RWPE1 (cell line): Measurements from ENCODE around the gene TMEM132C.

Experiments used
- CTCF ChIA-PET: fragments of 350-600 bp; sonication (Branson Sonifier 250); formaldehyde crosslinking; extraction: SDS; loops from one replicate; lab custom pipeline; 2021; lab: Yijun Ruan, JAX
- POLR2A ChIA-PET: fragments of 400-600 bp; formaldehyde crosslinking; extraction: SDS; loops from one replicate; lab custom pipeline; 2020; ENCODE audit warnings: antibody characterized with exemption; ENCODE audit not compliant: low non-redundant PET; lab: Yijun Ruan, JAX
- DNase-seq: peaks from one replicate; pipeline ENCODE4 v3.0.0; 2012; ENCODE audit warnings: low spot score
- H3K27ac ChIP-seq: fragments of 450-650 bp; 2 replicates; pipeline ENCODE4 v1.5.1; 2017
- TF ChIP-seq, protein P1 (sequence below): fragments of 450-650 bp; conservative IDR thresholded peaks from 2 replicates; pipeline ENCODE4 v1.5.1; 2017; ENCODE audit warnings: low read depth, mild to moderate bottlenecking

The TMEM132C gene

DNA sequence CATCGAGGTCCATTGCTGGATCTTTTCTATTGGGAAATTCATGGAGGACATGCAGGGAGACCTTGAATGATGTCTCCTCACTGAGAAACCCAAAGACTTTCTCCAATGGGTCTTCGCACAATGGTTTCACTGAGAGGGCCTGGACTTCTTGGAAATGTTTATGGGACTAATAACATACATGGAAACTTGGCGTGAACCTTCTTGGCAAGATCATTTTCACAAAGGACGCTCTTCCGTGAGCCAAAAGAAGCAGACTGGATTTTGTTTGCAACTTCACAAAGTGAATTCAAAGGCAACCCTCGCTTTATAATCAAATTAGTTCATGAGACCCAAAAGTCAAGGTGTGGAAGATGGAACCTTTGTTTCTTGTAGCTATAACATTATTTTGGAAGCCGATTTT lies 154.4 kb downstream of the TMEM132C start:
- ChIA-PET POLR2A (no interaction called here), CTCF (no interaction called here)
- TF ChIP-seq, protein P1, sequence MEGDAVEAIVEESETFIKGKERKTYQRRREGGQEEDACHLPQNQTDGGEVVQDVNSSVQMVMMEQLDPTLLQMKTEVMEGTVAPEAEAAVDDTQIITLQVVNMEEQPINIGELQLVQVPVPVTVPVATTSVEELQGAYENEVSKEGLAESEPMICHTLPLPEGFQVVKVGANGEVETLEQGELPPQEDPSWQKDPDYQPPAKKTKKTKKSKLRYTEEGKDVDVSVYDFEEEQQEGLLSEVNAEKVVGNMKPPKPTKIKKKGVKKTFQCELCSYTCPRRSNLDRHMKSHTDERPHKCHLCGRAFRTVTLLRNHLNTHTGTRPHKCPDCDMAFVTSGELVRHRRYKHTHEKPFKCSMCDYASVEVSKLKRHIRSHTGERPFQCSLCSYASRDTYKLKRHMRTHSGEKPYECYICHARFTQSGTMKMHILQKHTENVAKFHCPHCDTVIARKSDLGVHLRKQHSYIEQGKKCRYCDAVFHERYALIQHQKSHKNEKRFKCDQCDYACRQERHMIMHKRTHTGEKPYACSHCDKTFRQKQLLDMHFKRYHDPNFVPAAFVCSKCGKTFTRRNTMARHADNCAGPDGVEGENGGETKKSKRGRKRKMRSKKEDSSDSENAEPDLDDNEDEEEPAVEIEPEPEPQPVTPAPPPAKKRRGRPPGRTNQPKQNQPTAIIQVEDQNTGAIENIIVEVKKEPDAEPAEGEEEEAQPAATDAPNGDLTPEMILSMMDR = no peak
- DNase-seq = no peak
- no peak overlapping the region for H3K27ac ChIP-seq

DNA sequence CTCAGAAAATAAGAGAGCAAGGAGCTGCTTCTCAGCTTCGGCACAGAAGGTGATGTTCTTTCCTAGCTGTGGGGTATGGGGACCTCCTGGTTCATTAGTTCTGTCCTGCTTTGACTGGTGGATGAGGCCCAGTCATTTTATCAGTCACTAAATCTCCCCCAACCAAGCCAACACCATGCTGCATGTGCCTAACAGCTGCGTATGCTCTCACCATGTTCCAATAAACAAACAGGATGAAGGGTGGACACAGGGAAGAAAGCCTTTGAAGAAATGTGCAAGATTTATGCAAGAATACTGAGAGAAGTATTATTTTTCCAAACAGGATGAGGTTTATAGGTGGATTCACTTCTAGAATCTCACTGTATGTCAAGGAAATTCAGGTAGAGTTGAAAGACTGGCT lies 156.2 kb downstream of the TMEM132C start:
- ChIA-PET POLR2A (no interaction called here), CTCF (no interaction called here)
- TF ChIP-seq, protein P1 = no peak
- no peak overlapping the region for H3K27ac ChIP-seq
- no peak for DNase-seq

DNA sequence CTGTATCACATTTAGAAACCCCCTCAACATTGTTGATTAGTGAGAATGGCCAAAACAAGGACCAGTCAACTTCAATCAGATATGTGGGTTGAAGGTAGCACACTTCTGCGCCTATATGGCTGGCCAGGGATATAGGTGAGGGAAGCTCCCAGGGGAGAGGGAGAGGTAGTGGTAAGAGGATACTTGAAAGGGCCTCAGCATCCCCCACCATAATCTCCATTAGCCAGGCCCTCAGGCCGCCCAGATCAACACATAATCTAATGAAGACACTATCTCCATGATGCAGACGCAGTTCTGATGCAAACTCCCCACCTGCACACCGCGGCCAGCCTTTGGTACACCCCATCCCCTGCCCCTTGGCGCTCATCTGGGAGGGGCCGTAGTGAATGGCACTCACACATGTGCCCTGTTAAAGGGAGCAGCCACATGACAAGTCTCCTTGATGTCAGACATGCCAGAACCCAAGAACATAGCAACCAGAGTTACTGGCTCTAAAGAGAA lies 158.0 kb downstream of the TMEM132C start:
- ChIA-PET CTCF (no interaction called here), POLR2A (no interaction called here)
- DNase-seq = no peak
- TF ChIP-seq, protein P1 = no peak
- no peak overlapping the region for H3K27ac ChIP-seq

- ChIA-PET POLR2A (no interaction called here), CTCF (interaction anchor here (0.6 kb wide), 1 partner anchor 767 kb away, joined by 3 read pairs; no protein-coding TSS in a partner anchor)
- DNase-seq = no peak
- TF ChIP-seq, protein P1 = no peak
- H3K27ac ChIP-seq = no peak overlapping the region
Observed at GRCh38 chr12:128425666-128426331, 158.8 kb downstream of the TMEM132C start.

GRCh38 chr12:128426511-128426910 lies 159.5 kb downstream of the TMEM132C start:
- no peak for DNase-seq
- no peak overlapping the region for H3K27ac ChIP-seq
- POLR2A ChIA-PET = no interaction called here
- TF ChIP-seq, protein P1 = no peak
- CTCF ChIA-PET = interaction anchor here (0.6 to 0.7 kb wide), 2 partner anchors 129 to 766 kb away, joined by 3 read pairs; no protein-coding TSS in a partner anchor

GRCh38 chr12:128439796-128440195 lies 172.8 kb downstream of the TMEM132C start:
- ChIA-PET POLR2A (no interaction called here), CTCF (no interaction called here)
- TF ChIP-seq, protein P1 = no peak
- H3K27ac ChIP-seq = no peak overlapping the region
- DNase-seq = no peak
